ENCODE results near the gene OPTC. TPM values are rescaled to one million over a fixed set of nuclear protein-coding genes. Genes with fewer than 3 reads are reported as not detected.
A peak's percentile ranks its signal among the peaks of the same experiment; 100 is the strongest.

The OPTC gene
- total and polyA plus RNA-seq, 5 experiments from 2014 or later = not detected

- H3K4me1 Mint-ChIP-seq = peaks cover 0 to 14% (median under 1%) of the 10 kb centered on the region in 4 donors
- peak in 1 of 2 donors; percentile 65 for ATAC-seq
- POLR2A ChIA-PET = no interaction called here
- H3K27me3 Mint-ChIP-seq = peaks cover 0 to 8% (median 6%) of the 10 kb centered on the region in 5 donors
- no peaks in the 10 kb centered on the region for H3K9me3 Mint-ChIP-seq
- peak overlapping the region in 1 of 10 donors; percentile 25 for H3K27ac Mint-ChIP-seq
- DNase-seq = peak in 4 of 10 donors; percentile 12 to 76 (median 23)
- H3K4me3 Mint-ChIP-seq = no peak overlapping the region
- H3K36me3 Mint-ChIP-seq = no peaks in the 10 kb centered on the region
Measured at GRCh38 chr1:203480525-203481084, 13.3 kb upstream of the OPTC start.

- Mint-ChIP-seq H3K4me1 (peaks cover 0 to 14% (median under 1%) of the 10 kb centered on the region in 4 donors), H3K27ac (no peak overlapping the region), H3K27me3 (peaks cover 0 to 2% (median 2%) of the 10 kb centered on the region in 5 donors), H3K4me3 (no peak overlapping the region), H3K36me3 (no peaks in the 10 kb centered on the region), H3K9me3 (no peaks in the 10 kb centered on the region)
- POLR2A ChIA-PET = no interaction called here
- no peak for DNase-seq
- ATAC-seq = no peak
Measured at GRCh38 chr1:203481196-203481595, 12.8 kb upstream of the OPTC start.

GRCh38 chr1:203486618-203487370, 7.2 kb upstream of the OPTC start:
- peak overlapping the region; percentile 69 to 87 (median 77) for H3K4me3 Mint-ChIP-seq
- H3K9me3 Mint-ChIP-seq = no peaks in the 10 kb centered on the region
- peak overlapping the region in 6 of 10 donors; percentile 31 to 89 (median 64) for H3K27ac Mint-ChIP-seq
- POLR2A ChIA-PET = interaction anchor here (1.0 kb wide), 1 partner anchor 220 kb away, joined by 4 read pairs; no protein-coding TSS in a partner anchor
- H3K27me3 Mint-ChIP-seq = no peaks in the 10 kb centered on the region
- DNase-seq = no peak
- H3K36me3 Mint-ChIP-seq = no peaks in the 10 kb centered on the region
- ATAC-seq = no peak
- H3K4me1 Mint-ChIP-seq = peaks cover 2 to 20% (median 11%) of the 10 kb centered on the region in 4 donors

GRCh38 chr1:203488539-203488938, 5.4 kb upstream of the OPTC start:
- peak overlapping the region in 1 of 10 donors; percentile 22 for H3K27ac Mint-ChIP-seq
- peaks cover 2 to 20% (median 11%) of the 10 kb centered on the region in 4 donors for H3K4me1 Mint-ChIP-seq
- ATAC-seq (no peak), DNase-seq (no peak)
- H3K27me3 Mint-ChIP-seq = peaks cover 0 to 3% (median 0%) of the 10 kb centered on the region in 5 donors
- H3K4me3 Mint-ChIP-seq = peak overlapping the region in 6 of 10 donors; percentile 7 to 41 (median 20)
- POLR2A ChIA-PET = interaction anchor here (0.8 to 1.8 kb wide), 4 partner anchors 33 to 221 kb away, joined by 3 to 14 read pairs (median 4); no protein-coding TSS in a partner anchor
- no peaks in the 10 kb centered on the region for H3K9me3 Mint-ChIP-seq
- no peaks in the 10 kb centered on the region for H3K36me3 Mint-ChIP-seq

GRCh38 chr1:203490607-203491006, 3.3 kb upstream of the OPTC start:
- Mint-ChIP-seq H3K4me3 (no peak overlapping the region), H3K4me1 (peaks cover 2 to 20% (median 11%) of the 10 kb centered on the region in 4 donors), H3K9me3 (no peaks in the 10 kb centered on the region), H3K36me3 (no peaks in the 10 kb centered on the region), H3K27ac (no peak overlapping the region), H3K27me3 (peaks cover 0 to 5% (median 0%) of the 10 kb centered on the region in 5 donors)
- ATAC-seq = no peak
- POLR2A ChIA-PET = no interaction called here
- DNase-seq = no peak

GRCh38 chr1:203491664-203492063, 2.3 kb upstream of the OPTC start:
- no peak for ATAC-seq
- Mint-ChIP-seq H3K36me3 (no peaks in the 10 kb centered on the region), H3K27me3 (peaks cover 0 to 5% (median 0%) of the 10 kb centered on the region in 5 donors), H3K9me3 (no peaks in the 10 kb centered on the region), H3K4me1 (peaks cover 2 to 20% (median 11%) of the 10 kb centered on the region in 4 donors), H3K4me3 (no peak overlapping the region), H3K27ac (peak overlapping the region in 1 of 10 donors; percentile 14)
- no peak for DNase-seq
- POLR2A ChIA-PET = no interaction called here

GRCh38 chr1:203492082-203492747, 1.7 kb upstream of the OPTC start:
- Mint-ChIP-seq H3K4me1 (peaks cover 2 to 17% (median 11%) of the 10 kb centered on the region in 4 donors), H3K36me3 (no peaks in the 10 kb centered on the region), H3K9me3 (no peaks in the 10 kb centered on the region), H3K27ac (peak overlapping the region in 2 of 10 donors; percentile 21 to 80), H3K4me3 (no peak overlapping the region), H3K27me3 (peaks cover 0 to 5% (median 0%) of the 10 kb centered on the region in 5 donors)
- DNase-seq = no peak
- no peak for ATAC-seq
- POLR2A ChIA-PET = no interaction called here

- Mint-ChIP-seq H3K4me1 (peaks cover 0 to 12% (median 7%) of the 10 kb centered on the region in 4 donors), H3K9me3 (no peaks in the 10 kb centered on the region), H3K4me3 (no peak overlapping the region), H3K36me3 (no peaks in the 10 kb centered on the region), H3K27ac (peak overlapping the region in 2 of 10 donors; percentile 21 to 80), H3K27me3 (peaks cover 0 to 5% (median 0%) of the 10 kb centered on the region in 5 donors)
- ATAC-seq (no peak), DNase-seq (no peak)
- POLR2A ChIA-PET = no interaction called here
Measured at GRCh38 chr1:203492748-203493130, 1.2 kb upstream of the OPTC start.

GRCh38 chr1:203495845-203496244, 1.9 kb downstream of the OPTC start:
- no peak for ATAC-seq
- POLR2A ChIA-PET = no interaction called here
- no peak overlapping the region for H3K27ac Mint-ChIP-seq

GRCh38 chr1:203497269-203497777, 3.4 kb downstream of the OPTC start:
- POLR2A ChIA-PET = no interaction called here
- no peaks in the 10 kb centered on the region for H3K9me3 Mint-ChIP-seq
- no peak for DNase-seq
- ATAC-seq = no peak
- peaks cover 0 to 5% (median 3%) of the 10 kb centered on the region in 4 donors for H3K4me1 Mint-ChIP-seq
- H3K36me3 Mint-ChIP-seq = no peaks in the 10 kb centered on the region
- peaks cover 0 to 5% (median 0%) of the 10 kb centered on the region in 5 donors for H3K27me3 Mint-ChIP-seq
- H3K27ac Mint-ChIP-seq = no peak overlapping the region
- H3K4me3 Mint-ChIP-seq = no peak overlapping the region

More at GRCh38 chr1:203495845-203496244, 1.9 kb downstream of the OPTC start:
- H3K27me3 Mint-ChIP-seq = peaks cover 0 to 5% (median 0%) of the 10 kb centered on the region in 5 donors
- no peaks in the 10 kb centered on the region for H3K9me3 Mint-ChIP-seq
- H3K4me3 Mint-ChIP-seq = no peak overlapping the region
- DNase-seq = no peak
- H3K36me3 Mint-ChIP-seq = no peaks in the 10 kb centered on the region
- peaks cover 0 to 5% (median 2%) of the 10 kb centered on the region in 4 donors for H3K4me1 Mint-ChIP-seq

- ATAC-seq (no peak), DNase-seq (no peak)
- H3K27me3 Mint-ChIP-seq = peaks cover 0 to 2% (median 0%) of the 10 kb centered on the region in 5 donors
- peaks cover 0 to 10% (median 6%) of the 10 kb centered on the region in 4 donors for H3K4me1 Mint-ChIP-seq
- H3K9me3 Mint-ChIP-seq = no peaks in the 10 kb centered on the region
- no peak overlapping the region for H3K4me3 Mint-ChIP-seq
- POLR2A ChIA-PET = no interaction called here
- H3K36me3 Mint-ChIP-seq = no peaks in the 10 kb centered on the region
- H3K27ac Mint-ChIP-seq = peak overlapping the region in 1 of 10 donors; percentile 74
Measured at GRCh38 chr1:203499643-203500278, 5.8 kb downstream of the OPTC start.

- no peaks in the 10 kb centered on the region for H3K9me3 Mint-ChIP-seq
- peak overlapping the region in 4 of 10 donors; percentile 38 to 88 (median 40) for H3K27ac Mint-ChIP-seq
- H3K36me3 Mint-ChIP-seq = no peaks in the 10 kb centered on the region
- POLR2A ChIA-PET = no interaction called here
- no peak for DNase-seq
- peaks cover 0 to 2% (median 0%) of the 10 kb centered on the region in 5 donors for H3K27me3 Mint-ChIP-seq
- H3K4me1 Mint-ChIP-seq = peaks cover 0 to 12% (median 6%) of the 10 kb centered on the region in 4 donors
- H3K4me3 Mint-ChIP-seq = no peak overlapping the region
- ATAC-seq = no peak
Measured at GRCh38 chr1:203500279-203500678, 6.3 kb downstream of the OPTC start.
